Stimulated activated CD4-positive, alpha-beta T cell treated with anti-CD3 and anti-CD28 coated beads, Interleukin-4, amount 100 ng/mL, for 1 hour (primary cell): Measurements from ENCODE around the gene CUL9.

Source experiments
- DNase-seq: peaks from one replicate; pipeline ENCODE4 v3.0.0-alpha.2; 2020

The CUL9 gene

DNA sequence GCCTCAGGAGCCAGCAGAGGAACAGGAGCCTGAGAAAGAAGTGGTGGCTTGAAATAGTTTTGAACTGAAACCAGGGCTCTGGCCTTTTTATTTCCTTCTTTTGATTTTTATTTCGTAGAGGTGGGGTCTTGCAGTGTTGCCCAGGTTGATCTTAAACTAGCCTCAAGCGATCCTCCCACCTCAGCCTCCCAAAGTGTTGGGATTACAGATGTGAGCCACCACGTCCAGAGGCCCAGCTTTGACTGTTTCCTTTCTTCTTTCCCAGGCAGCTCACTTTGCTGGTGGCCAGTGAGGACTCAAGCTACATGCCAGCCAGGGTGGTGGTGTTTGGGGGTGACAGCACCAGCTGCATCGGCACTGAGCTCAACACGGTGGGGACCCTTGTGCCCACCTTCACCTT is 20.5 kb downstream of the CUL9 start:
- DNase-seq = no peak

DNA sequence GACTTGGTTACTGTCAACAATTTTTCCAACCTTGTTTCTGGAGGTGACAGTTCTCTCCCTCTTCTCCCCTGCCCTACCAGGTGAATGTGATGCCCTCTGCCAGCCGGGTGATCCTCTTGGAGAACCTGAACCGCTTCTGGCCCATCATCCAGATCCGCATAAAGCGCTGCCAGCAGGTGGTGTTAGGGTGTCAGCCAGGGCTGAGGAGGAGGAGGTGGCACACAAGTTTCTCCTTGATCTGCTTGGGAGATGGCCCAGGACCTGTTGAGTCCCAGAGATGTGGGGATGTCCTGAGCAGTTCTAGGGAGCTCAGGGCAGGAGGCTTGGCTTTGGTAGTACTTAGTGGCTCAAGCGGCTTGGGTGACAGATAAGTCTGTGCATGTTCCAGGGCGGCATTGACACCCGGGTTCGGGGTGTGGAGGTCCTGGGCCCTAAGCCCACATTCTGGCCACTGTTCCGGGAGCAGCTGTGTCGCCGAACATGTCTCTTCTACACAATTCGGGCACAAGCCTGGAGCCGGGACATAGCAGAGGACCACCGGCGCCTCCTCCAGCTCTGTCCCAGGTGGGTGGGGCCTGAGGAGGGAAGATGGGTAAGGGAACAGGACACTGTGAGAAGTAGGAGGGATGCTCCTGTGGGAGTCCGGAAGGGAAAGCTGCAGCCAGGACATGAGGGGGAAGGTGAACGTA is 21.2 kb downstream of the CUL9 start:
- DNase-seq = no peak

DNA sequence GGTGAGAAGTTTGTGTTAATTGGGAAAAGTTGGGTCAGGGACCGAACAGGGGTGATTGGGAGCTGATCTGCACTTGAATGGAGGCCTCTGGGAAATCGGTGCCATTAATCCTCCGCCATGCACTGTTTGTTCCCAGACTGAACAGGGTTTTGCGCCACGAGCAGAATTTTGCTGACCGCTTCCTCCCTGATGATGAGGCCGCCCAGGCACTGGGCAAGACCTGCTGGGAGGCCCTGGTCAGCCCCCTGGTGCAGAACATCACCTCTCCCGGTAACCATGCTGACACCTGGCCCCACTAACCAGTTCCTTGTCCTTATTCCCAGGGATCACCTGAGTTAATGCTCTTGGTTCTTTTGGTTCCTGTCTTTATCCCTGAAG is 21.7 kb downstream of the CUL9 start:
- DNase-seq = no peak

DNA sequence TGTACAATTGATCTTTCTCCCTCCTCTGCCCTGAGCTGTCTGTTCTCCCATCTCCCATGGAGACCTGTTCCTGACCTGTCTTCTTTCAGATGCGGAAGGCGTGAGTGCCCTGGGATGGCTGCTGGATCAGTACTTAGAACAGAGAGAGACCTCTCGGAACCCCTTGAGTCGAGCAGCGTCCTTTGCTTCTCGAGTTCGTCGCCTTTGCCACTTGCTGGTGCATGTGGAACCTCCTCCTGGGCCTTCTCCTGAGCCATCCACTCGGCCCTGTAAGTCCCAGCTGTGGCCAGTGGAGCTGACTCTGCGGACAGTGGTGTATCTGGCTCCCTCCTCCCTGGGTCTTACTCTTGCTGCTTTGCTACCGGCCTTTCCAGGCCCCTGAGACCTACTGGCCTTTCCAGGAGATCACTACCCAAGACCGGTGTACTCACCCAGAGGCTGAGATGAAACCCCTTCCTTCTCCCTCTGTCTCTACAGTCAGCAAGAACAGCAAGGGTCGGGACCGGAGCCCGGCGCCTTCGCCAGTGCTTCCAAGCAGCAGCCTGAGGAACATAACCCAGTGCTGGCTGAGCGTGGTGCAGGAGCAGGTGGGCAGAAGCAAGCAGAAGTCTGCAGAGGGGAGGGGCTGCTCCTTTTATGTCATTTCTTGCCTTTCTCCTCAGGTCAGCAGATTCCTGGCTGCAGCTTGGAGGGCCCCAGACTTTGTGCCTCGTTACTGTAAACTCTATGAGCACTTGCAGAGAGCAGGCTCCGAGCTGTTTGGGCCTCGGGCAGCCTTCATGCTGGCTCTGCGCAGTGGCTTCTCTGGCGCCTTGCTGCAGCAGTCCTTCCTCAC is 22.5 kb downstream of the CUL9 start:
- DNase-seq = no peak

DNA sequence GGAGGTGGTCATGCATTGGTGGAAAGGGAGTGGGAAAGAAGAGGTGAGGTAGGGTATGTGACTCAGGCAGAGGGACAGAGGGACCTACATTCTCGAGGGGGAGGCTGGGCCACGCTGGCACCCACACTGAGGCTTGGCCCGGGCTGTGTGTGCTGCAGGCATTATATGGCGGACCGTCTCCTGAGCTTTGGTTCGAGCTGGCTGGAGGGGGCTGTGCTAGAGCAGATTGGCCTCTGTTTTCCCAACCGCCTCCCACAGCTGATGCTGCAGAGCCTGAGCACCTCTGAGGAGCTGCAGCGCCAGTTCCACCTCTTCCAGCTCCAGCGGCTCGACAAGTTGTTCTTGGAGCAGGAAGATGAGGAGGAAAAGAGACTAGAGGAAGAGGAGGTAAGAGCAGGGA is 23.9 kb downstream of the CUL9 start:
- no peak for DNase-seq

DNA sequence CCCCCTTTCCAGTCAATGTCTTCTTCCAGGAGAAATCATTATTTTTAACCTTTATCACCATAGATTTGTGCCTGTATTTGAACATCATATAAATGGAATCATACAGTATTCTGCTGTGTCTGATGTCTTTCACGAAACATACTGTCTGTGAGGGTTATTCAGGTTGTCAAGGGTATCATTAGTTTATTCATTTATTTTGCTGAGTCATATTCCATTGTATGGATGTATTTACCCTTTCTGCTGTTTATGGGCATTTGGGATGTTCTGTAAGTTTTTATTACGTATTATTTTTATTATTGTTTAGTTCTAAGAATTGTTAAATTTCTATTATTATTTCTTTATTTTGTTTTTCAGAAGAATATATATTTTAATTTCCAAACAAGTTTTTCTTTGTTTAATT is 25.3 kb downstream of the CUL9 start:
- no peak for DNase-seq

DNA sequence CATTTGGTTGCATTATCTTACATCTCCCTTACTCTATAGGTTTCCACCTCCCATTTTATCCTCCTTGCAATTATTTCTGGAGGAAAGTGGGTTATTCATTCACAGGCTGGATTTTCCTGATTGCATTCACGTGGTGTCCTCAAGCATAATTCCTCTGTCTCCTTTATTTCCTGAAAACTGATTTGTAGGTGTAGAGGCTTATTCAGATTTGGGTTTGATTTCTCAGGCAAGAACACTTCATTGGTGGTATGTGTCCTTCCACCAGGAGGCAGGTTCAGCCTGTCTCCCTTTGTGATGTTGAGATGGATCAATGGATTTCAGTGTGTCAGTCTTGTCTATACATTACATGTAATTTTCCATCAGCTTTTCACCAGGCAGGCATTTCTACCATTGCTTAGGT is 30.0 kb downstream of the CUL9 start:
- no peak for DNase-seq

DNA sequence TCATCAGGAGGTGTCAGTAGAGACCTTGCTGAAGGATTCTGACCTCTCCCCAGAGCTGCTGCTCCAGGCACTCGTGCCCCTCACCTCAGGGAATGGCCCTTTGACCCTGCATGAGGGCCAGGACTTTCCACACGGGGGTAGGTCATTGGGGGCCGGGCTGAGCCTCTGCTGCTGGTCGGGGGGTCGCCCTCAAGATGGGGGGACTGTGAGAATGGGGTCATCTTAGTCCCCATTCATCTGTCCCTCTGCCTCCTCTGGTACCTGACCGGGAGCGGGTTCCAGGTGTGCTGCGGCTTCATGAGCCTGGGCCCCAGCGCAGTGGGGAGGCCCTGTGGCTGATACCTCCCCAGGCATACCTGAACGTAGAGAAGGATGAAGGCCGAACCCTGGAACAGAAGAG is 31.4 kb downstream of the CUL9 start:
- no peak for DNase-seq

DNA sequence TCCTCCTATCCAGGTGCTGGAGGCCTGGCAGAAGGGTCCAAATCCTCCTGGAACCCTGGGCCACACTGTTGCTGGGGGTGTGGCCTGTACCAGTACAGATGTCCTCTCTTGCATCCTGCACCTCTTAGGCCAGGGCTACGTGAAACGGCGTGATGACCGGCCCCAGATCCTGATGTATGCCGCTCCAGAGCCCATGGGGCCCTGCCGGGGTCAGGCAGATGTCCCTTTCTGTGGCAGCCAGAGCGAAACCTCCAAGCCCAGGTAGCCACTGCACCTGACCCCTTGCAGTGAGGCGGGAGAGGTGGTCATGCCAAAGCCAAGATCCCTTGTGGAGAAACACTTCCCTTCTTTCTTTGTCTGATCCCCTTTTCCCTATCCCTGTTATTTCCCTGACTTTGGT is 33.1 kb downstream of the CUL9 start:
- no peak for DNase-seq

DNA sequence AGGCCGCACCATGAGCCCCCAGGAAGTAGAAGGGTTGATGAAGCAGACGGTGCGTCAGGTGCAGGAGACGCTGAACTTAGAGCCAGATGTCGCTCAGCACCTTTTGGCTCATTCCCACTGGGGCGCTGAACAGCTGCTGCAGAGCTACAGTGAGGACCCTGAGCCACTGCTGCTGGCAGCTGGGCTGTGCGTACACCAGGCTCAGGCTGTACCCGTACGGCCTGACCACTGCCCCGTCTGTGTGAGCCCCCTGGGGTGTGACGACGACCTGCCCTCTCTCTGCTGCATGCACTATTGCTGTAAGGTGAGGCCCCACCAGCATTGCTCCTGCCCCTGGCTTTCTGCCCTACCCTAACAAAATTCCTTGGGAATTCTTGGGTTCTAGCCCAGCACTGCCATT is 34.2 kb downstream of the CUL9 start:
- DNase-seq = no peak

DNA sequence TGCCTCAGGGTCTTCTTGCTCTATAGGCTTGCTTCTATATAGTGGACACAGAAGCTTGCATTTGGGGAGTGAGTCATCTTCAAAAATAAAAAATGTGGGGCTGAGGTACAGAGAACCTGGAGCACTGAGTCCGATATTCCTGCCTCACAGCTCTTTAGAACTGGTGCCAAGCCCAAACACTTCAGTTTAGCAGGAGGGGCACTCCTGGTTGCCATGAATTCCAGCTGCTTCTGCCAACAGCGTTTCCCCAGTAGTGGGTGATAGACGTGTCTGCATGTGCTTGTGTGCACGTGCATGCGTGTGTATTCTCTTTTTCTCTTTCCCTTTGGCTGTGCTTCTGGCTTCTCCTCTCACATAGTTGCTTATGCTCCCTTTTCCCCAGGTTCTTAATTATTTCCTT is 35.4 kb downstream of the CUL9 start:
- no peak for DNase-seq

DNA sequence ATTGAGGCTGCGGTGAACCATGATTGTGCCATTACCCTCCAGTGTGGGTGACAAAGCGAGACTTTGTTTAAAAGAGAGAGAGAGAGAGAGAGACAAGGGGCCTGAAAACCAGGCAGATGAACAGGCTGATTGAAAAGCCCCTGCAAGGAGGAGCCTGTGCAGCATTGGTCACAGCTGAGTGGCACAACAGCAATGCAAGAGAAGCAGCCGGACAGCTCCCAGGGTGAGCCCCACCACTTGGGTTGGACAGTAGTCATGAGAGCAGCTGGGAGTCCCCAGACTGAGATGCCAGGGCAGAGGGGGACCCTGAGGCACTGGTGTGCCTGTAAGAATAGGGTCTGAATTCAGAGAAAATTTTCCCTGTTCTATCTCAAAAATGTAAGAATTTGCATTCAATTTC is 37.1 kb downstream of the CUL9 start:
- no peak for DNase-seq

DNA sequence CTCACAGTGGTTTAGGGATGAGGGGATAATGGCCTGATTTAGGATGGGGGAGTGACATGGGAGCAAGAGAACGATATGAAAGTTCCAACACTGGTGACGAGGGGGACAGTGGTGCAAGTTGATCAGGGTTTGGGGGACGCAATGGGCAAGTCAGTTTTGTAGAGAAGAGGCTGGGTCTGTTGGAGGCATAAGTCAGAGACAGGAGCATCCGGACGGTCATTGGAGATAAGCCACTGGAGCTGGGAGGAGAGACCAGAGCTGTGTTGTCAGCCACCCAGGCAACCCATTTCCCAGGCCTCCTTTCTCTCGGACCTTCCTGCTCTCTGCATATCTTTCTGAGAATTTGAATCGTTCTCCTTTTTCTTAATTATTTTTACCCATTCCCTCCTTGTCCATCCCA is 37.8 kb downstream of the CUL9 start:
- no peak for DNase-seq

DNA sequence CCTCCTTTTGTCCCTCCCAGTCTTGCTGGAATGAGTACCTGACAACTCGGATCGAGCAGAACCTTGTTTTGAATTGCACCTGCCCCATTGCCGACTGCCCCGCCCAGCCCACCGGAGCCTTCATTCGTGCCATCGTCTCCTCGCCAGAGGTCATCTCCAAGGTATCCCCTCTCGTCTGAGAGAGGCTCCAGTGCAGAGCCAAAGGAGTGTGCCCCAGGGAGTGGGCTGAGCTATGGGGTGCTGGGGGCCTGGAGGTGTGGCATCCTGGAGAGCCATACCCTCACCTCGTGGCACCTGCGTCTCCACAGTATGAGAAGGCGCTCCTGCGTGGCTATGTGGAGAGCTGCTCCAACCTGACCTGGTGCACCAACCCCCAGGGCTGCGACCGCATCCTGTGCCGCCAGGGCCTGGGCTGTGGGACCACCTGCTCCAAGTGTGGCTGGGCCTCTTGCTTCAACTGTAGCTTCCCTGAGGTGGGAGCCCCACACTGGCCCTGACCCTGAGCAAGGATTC is 38.5 kb downstream of the CUL9 start:
- no peak for DNase-seq

DNA sequence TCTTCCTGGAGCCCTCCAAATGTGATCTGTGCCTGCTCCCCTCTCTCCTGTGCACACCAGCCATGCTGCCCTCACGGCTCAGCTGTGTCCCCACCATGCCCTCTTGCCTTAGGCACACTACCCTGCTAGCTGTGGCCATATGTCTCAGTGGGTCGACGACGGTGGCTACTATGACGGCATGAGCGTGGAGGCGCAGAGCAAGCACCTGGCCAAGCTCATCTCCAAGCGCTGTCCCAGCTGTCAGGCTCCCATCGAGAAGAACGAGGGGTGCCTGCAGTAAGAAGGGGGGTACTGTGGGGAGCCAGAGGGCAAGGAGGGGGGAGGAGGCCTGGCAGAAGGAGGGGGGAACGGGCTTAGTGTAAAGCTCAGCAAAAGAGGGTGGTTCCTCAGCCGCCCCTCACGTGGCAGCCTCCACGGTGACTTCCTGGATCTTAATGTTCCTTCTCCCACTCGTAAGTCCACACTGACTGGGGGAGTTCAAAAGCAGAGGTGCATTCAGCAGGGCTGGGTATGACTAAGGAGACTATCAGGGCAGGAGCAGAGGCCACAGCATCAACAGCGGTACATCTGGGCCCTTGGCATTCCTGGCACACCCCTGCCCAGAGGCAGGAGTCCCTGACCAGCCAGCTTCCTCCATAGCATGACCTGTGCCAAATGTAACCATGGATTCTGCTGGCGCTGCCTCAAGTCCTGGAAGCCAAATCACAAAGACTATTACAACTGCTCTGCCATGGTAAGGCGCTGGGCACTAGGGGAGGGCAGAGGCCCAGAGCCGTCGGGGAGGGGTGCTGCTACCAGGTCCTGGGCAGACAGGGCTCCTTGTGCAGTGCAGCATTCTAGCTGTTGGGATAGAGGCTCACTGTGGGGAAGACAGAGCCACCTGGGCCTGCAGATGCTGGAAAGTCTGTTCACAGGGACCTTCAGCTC is 39.3 kb downstream of the CUL9 start:
- DNase-seq = no peak

DNA sequence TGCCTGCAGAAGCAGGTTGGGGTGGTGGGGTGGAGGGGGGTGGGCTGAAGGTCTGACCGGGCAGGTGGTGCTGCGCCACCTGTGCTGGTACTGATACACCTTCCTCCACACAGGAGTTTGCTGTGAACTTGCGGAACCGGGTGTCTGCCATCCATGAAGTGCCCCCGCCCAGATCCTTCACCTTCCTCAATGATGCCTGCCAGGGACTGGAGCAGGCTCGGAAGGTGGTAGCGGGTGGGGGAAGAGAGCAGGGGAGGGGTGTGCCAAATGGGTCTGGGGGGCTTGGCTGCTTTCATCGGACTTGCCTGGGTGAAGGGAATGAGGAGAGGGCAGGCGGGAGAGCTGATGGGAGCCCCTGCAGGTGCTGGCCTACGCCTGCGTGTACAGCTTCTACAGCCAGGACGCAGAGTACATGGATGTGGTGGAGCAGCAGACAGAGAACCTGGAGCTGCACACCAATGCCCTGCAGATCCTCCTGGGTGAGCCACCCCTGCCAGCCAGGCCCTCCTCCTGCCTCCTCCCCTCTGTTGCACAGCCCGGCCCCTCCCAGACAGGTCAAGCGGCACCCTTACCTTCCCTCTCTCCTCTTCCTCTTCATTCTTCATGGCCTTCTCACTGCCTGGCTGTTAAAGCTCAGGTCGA is 40.5 kb downstream of the CUL9 start:
- no peak for DNase-seq

DNA sequence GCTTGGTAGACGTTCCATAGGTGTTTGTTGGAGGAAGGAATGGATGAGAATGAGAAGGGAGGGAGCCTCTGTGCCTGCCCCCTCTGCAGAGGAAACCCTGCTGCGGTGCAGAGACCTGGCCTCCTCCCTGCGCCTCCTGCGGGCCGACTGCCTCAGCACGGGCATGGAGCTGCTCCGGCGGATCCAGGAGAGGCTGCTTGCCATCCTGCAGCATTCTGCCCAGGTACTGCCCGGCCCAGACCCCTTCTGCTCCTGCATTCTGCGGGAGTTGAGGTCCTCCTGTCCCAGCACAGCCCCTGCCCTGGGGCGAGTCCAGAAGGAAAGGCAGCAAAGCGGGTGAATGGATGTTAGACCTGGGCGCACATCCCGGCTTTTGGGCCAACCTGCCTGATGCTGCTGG is 41.2 kb downstream of the CUL9 start:
- no peak for DNase-seq

DNA sequence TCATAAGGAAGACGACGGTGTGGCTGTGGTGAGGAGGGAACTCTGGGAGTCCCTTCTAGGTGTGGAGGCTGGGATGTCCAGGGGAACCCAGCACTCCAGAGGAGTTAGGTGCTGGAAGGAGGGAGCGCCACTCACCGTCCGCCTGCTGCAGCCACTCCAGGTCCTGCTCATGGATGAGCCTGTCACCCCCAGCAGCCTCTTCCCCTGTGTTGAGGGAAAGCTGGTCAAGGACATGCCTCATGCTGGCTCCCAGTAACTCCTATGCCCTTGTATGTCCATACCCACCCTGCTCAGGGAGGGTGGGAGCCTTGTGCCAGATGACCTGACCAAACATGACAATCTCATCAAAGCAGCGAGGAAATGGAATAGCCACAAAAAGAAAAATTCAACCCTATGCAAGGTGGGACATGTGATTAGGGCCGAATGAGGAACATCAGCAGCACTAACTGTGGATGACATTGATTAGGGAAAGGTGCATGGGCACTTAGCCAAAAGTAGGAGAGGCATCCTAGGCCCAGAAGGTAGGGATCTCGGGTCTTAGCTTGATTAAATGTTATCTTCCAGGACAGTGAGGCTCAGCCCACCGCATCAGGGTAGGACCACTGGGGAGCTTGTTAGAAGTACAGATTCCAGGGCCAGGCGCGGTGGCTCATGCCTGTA is 44.3 kb downstream of the CUL9 start:
- DNase-seq = no peak

DNA sequence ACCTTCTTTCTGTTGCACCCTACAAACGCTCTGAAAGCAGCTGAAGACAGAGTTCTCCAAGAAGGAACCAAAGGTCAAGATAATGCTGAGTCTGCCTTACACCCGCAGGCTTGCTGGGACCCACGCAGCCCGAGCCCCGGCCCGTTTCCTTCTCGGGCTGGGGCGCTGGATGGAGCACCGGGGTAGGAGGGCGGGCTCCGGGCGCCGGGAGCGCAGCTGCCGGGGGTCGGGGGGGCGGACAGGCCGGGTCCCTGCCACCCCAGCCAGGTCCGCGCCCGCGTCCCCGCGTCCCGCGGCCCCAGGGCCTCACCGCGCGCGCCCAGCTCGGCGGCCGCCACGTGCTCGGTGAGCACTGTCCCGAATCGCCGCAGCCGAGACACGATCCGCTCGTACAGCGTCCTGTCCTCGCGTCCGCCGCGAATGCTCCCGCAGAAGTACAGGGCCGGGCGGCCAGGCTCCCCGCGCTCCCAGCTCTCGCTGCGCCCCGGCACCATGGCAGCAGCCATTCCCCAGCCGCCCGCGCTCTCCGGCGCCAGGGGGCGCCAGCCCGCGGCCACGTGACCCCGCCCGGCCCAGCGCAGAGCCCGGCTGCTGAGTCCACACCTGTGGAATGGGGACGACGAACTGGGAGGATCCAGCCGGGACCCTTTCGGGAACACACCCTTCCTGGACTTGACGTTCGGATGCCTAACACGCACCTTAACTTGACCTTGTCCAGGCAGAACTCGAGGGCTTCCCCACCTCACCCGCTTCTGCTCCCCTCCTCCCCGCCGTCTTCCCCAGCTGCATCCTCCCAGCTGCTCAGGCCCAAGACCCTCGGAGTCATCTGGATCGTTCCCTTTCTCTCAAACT is 47.2 kb downstream of the CUL9 start, which contains the start of gene DNPH1:
TSS of gene DNPH1 (minus strand) at position 531 of the 852 bp plus-strand sequence. CDS start at position 506, 25 bp downstream.
- peak; percentile 82 for DNase-seq

DNA sequence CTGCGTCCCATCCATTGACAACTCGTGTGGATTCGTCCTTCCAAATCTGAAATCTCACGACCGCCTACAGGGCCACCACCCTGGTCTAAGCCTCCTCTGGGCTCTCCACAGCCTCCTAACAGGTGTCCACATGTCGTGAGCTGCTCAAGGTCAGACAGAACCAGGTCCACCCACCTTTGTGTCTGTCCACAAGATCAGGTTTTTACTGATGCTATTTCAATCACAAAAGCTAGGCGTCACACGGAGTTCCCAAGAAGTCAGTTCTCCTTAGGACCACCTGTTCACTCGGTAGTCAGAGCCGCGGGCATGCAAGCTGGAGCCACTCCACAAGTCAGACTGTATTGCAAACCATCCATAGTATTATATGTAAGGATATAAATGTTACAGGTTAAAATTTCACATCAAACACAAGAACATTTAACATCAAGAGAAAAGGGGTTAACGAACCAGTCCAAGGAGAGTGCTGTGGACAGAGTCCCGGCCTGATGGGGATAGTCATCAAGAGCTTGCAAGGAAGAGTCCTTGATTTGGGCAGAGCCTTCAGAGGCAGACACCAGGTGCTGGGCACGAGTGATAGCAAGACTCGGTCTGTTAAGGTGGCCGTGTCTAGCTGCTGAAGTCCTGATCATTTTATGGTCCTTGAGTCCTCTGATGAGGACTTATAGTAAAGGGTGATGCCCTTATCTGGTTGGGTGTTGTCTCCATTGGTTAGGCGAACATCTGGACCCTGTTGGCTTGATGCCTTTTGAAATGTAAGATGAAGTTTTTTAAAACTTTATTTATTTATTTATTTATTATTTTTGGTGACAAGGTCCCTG is 48.0 kb downstream of the CUL9 start:
- no peak for DNase-seq
